Peyer's patch (tissue), 4 donors: ENCODE measurements around the gene KCNQ1.

Experiments used
- CTCF ChIP-seq, 6 experiments: fragments of 450-650 bp in 4 of 6; fragments of 200-600 bp in 2 of 6; sonication (generic) in 1 of 6; IDR thresholded peaks; one replicate each; pipeline ENCODE4 v1.5.1; 2017 to 2019; ENCODE audit warnings: antibody characterized with exemption in 6 of 6, mild to moderate bottlenecking in 3 of 6, moderate library complexity in 1 of 6
- POLR2A ChIP-seq, 2 donors: fragments of 450-650 bp; IDR thresholded peaks; one replicate each; pipeline ENCODE4 v1.5.1; 2017; ENCODE audit warnings: antibody characterized with exemption in 2 of 2, mild to moderate bottlenecking in 2 of 2, moderate library complexity in 2 of 2

DNA sequence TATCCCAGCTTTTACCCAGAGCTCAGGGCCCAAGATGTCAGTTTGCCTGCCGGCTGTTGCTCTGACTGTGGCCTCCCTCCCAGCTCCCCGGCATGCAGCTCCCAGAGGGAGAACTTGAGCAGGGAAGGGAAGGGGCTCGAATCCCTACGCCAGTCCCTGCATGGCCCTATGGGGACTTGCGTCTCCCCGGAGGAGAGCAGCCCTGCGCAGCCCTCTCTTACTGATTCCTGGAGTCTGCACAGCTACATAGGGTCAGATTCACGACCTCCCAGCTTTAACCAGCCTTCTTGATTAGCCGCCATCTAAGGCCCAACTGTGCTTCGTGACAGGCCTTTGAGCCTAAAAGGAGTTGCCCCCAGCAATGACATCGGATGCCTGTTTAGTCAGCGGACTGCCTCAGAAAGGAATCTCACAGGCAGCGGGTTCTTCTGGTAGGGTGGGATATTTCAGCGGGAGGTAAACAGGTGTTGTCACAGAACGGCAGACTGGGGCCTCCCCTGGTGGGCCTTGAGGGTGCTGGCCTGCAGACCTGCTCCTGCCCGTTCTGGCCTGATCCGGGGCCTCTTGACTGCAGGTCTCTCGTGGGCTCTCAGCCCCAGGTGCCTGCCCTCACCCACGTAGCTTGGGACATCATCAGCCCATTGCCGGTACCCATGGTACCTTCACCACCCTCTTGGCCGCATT, 298.8 kb downstream of the KCNQ1 start:
- no peak for TF ChIP-seq CTCF (IDR thresholded peaks at IDR 0.05)
- no peak for TF ChIP-seq POLR2A (IDR thresholded peaks at IDR 0.05)
